GM21529 (cell line): ENCODE measurements around the gene RTP5.

Experiments used
- ATAC-seq: cut with Tn5 transposase; IDR thresholded peaks from one replicate; pipeline ENCODE4 v1.9.1; 2021; ENCODE audit not compliant: unreplicated experiment

RTP5 gene

DNA sequence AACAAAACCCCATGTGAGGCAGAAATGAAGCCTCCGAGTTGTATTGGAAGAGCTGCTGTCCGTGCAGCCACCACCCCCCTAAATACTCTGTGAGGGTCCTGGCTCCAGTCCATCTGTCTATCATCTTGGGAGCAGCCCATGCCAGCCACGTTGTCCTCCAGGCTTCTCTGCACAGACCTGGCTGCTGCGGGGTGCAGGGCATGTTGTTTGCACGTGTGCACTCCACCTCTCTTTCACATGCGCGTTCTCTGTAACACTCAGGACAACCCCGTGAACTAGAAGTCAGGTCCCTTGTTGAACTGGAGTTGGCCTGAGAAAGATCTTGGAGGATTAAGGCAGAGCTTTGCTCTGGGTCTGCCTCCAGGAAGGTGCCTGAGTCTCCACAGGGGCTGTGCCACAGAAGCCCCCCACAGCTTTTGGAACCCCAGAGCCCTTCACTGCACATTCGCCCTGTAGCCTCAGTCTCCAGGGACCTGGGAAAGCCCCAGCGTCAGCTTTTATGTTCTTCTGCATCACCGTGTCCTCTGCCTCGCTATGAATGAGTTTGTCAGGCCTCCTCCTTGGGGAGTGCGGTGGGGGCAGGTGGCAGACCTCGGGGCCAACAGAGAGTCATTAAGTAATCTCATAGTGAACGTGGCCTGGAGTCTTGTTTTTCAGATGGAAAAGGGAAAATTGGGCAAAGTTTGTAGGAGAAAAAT lies 16.6 kb downstream of the RTP5 start:
- no peak for ATAC-seq

DNA sequence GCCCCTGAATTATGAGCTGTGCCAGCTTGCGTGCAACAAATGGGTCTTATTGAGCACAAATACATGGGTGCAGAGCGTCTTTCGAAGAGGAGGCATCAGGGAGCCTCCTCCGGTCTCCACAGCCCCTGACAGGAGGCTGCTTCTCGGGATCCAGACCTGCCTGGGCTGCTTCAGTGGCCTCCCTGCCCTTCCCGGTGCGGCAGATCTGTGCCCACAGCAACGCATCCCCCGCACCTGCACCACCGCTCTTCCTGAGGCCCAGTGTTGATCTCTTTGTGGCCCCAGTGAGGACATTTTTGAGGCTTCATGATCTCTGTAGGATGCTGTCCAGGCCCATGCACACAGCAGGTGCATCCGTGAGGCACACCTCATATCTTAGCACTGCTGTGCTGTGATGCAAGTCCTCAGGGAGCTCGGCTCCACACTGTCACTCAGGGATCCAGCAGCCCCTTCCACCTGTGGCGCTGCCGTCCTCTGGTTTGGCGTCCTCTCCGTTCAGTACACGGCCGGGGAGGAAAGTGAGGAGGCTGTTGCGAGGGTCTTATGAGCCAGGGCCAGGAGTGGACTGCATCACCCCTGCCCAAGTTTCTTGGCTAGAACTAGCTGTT lies 17.4 kb downstream of the RTP5 start:
- no peak for ATAC-seq

- no peak for ATAC-seq
Measured at GRCh38 chr2:241887806-241888522, 18.4 kb downstream of the RTP5 start.

- ATAC-seq: no peak
Measured at GRCh38 chr2:241888641-241889040, 19.1 kb downstream of the RTP5 start.

DNA sequence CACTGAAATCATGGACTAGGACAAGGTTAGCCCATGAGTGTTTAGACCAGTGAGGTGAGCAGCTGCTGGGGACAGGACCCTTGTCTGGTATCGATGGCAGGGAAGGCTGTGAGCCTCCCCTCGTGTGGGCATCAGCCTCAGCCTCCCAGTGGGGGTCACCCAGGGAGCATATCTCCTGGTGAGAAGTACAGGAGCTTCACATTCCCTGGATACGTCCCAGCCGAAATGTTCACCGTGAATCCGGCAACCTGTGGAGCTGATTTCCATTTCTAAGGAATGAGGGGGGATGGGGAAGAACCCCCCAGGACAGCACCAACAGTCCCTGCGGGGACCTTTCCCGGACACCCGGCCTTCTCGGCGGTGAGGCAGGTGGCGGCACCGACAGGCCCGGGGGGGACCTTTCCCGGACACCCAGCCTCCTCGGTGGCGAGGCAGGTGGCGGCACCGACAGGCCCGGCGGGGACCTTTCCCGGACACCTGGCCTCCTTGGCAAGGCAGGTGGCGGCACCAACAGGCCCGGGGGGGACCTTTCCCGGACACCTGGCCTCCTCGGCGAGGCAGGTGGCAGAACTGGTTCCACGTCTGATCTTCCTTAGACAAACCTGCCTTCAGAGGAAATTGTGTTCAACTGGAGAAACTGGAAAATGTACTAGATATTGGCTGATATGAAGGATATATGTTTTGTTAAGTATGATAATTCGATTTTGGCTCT lies 21.2 kb downstream of the RTP5 start:
- ATAC-seq: no peak

- no peak for ATAC-seq
Measured at GRCh38 chr2:241891315-241891987, 21.9 kb downstream of the RTP5 start.

- no peak for ATAC-seq
Measured at GRCh38 chr2:241891988-241892298, 22.4 kb downstream of the RTP5 start.

DNA sequence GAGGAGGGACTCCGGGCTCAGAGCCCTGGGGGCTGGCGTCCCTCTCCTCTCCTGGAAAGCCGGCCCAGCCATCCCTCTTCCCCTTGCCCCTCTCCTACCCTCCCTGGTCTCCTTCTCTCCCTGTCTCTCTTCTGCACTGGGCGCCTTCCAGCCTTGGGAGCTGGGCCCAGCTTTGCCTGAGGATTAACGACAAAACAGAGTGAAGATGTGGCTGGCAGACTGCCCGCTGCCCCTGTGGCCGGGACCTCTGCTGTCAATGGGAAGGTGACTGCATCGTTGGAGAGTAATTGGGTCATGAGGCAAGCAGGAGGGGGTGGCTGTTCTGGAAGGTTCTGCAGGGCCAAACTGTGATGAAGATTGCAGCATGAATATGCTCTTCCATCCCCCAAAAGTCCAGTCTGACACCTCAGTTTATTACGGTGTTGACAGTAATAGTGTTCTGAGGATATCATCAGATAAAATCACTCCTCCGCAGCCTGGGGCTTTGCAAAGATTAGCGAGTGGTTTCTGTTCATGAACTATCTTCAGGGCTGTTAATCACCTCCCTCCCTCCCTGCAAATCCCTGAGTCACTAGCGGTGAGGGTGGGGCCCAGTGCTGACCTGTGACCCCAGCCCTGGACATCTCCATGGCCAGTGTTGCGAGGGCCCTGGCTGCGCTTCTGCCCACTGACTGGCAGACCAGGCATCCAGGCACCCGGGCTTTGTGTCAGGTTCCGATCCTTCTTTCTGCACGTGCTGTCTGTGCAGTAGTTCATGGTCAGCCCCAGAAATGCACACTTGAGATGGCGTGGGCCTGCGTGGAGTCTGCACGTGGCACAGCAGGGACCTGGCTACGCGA lies 23.0 kb downstream of the RTP5 start:
- no peak for ATAC-seq

DNA sequence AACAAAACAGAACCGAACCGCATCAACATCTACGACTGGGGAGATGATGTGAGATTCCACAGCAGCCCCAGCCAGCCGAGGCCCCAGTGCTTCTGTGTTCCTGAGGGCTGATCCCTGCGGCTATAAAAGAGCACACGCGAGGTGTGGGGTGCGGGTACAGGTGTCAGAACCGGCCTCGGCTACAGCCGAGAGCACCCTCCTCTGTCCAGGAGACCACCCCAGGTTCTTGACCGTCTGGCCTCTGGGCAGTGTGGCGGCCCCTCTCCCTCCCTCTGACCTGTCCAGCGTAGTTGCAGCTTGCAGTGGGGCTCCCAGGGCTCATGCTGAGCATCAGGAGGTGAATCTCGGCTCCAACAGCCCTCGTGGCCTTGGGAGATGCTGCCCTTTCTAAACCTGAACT lies 23.7 kb downstream of the RTP5 start:
- no peak for ATAC-seq

DNA sequence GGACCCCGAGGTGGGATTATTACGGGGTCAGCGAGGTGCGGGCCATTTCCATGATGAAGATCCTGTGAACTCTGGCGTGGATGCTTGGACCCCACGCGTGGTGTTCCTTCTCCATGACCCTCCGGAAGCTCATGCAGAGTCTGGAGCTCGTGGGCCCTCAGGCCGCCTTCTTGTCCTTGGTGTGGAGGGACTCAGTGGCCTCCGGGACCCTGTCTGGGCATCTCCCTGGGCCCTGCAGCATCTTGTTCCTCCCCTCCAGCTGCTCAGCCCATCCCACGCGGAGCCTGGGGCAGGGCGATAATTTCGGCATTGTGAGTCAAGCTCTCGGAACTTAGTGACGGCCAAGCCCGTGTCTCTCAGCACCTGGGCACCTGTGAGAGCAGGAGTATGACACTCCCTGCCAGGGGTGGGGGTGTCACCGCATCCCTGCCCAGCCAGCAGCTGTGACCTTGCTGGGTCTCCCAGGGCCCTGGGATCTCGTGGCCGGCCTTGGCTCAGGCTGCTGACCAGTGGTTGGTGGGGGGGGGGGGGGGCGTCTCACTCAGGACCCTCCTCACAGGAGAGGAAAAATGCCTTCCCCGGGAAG lies 24.6 kb downstream of the RTP5 start:
- ATAC-seq: no peak

DNA sequence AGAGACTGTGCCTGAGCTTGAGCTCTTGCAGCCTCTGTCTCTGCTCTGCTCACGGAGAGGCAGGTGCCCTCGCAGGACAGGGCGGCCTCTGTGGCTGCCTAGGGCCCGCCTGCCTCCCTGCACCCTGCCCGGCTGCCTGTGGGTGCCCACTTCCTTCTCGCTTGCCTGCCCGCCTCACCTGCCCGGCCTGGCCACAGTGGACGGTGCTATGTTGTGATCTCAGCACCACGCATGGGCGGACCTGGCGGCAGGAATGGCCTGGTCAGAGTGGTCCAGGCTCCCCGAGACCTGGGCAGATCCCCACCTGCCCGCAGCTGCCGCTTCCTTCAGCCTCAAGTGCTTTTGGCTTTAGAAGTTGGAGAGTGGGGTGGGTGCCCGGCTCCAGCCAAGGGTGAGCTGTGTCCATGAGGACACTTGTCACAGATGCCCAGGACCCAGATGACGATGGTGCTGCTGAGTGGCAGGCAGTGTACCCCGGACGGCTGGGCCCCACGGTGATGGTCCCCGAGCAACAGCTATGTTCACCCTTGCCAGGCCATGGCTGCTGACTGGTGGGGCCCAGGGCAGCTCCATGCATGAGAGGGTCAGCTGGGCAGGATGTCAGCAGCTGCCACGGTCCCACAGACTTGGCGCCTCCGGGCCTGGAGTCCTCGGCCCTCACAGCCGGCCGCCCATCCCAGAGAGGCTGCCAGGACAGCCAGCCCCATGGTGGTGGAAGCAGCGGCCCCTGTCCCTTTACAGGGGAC lies 25.3 kb downstream of the RTP5 start:
- ATAC-seq: no peak

DNA sequence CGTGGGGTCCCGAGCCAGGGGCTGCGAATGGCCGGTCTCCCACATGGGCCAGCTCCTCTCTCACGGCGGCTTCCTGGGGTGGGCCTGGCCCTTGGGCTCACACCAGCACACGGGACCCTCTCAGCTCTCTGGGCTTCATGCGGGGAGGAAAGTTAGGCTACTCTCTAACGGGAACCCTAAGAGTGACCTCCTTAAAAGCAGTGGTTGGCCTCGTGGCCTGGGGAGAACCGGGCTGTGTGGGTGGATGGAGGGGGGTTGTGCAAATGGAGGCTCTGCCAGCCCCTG lies 25.8 kb downstream of the RTP5 start:
- ATAC-seq: no peak

DNA sequence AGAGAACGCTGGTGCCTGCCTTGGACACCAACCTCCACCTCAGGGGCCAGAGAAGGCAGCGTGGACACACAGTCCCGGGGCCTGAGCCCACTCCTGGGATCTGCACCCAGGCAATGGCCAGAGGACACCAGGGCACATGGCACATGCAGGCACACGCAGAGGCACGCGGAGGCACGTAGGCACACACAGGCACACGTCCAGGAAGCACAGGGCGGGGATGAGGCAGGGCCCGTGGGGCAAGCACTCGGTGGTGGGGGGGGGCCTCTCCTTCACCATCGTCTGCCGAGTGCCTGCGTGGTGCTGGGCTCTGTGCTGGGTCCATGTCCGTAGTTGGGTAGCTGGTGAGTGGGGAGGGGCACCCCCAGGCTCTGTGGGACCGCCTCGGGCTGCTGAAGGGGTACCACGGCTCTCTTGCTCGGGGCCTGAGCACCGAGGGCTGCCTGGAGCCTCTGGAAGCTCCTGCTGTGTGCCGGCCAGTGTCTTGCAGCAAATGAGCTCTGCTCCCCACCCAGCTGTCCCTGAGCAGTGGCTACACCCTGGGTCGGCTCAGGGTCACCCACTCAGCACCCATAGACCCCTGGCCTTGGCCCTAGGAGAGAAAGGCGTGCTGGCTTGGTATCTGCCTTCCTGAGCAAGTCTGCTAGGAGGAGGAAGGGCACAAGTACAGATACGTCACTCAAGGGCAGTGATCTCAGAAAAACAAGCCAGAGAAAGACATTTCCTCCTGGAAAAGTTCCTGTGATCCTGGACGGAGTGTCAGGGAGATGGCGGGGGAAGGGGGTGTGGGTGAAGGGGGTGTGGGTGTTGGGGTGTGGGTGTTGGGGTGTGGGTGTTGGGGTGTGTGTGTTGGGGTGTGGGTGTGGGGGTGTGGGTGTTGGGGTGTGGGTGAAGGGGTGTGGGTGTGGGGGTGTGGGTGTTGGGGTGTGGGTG lies 26.4 kb downstream of the RTP5 start:
- no peak for ATAC-seq

DNA sequence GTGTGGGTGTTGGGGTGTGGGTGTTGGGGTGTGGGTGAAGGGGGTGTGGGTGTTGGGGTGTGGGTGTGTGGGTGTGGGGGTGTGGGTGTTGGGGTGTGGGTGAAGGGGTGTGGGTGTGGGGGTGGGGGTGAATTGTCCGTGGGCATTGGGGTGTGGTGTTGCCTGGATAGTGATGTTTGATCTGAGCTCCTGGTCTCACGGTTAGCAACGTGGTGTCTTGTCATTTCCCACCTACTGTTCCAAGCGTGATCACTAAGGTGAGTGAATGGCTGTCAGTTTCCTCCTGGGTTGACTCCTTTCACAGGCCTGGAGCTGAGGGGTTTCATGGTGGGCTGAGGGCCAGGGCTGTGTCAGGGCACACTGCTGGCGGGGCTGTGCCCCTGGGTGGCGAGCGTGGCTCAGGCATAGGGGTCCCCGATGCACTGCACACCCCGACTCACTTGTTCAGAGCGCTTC lies 27.2 kb downstream of the RTP5 start:
- ATAC-seq: no peak

- ATAC-seq: no peak
Measured at GRCh38 chr2:241897231-241897916, 27.8 kb downstream of the RTP5 start.

DNA sequence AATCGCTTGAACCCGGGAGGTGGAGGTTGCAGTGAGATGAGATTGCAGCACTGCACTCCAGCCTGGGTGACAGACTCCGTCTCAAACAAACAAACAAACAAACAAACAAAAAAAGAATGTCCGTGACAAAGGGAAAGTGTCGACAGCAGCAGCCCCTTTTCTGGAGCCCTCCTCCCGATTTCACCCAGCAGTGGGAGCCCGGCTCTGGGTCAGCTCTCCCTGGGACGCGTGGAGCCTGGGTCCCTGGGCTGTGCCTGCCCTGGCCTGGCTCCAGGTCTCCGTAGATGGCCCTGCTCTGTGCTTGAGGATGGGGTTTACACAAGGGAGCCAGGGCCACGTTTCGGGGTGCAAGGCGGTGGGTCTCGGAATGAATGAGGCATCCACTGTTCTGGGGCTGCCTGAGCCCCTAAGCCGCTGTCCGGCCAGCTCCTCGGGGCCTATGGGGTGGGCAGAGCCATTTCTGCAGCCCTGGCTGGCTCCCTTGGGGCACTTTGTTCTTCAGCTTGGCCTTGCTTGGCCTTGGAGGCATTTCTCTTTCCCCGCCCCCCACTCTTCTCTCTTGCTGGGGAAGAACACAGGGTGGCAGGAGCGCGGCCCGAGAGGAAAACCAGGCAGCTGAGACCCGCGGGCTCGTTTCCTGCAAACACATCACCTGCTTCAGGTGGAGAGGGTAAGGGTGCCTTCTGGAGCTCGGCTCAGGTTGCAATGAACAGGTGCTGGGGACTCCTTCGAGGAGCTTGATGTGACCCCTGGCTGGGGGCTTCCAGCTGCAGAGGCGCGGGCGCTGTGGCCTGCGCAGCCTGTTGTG lies 29.1 kb downstream of the RTP5 start:
- ATAC-seq: no peak
